ENCODE data around the gene GATA2. TPM values are rescaled to one million over a fixed set of nuclear protein-coding genes. Genes with fewer than 3 reads are reported as not detected.

Gene GATA2
- total RNA-seq (2014; rRNA removed; shearing (Covaris generic)) (0.12 and 0.83 TPM in 2 replicates), polyA plus RNA-seq (2016; fragmentation: Nextera tagmentation; extraction: Ambion mirVana) (0.37 and 0.52 TPM in 2 replicates)
- long read RNA-seq: 0 reads

- peak within 1 kb of the TSS; percentile 72 for H3K4me3 ChIP-seq
- Mint-ChIP-seq H3K4me3 (peak within 1 kb of the TSS; percentile 57), H3K27ac (no peak within 1 kb of the TSS), H3K27me3 (ENCODE audit: insufficient read depth, low read depth, poor library complexity) (peaks cover 95% of the 10 kb centered on the region), H3K36me3 (ENCODE audit: low read depth) (peaks cover 4% of the 10 kb centered on the region; the same call in 1 of the 3 replicates), H3K9me3 (no peaks in the 10 kb centered on the region), H3K4me1 (peaks cover 32% of the 10 kb centered on the region)
- no peak within 1 kb of the TSS for H3K27ac ChIP-seq (ENCODE audit: low read depth)
- H3K79me2 ChIP-seq (replicated peaks; ENCODE audit: insufficient read depth): no peaks in the 10 kb centered on the region
- H3K4me2 ChIP-seq: peak within 1 kb of the TSS; percentile 90
- DNase-seq (ENCODE audit: low spot score) (peak; percentile 68), ATAC-seq (peak; percentile 6)
- 0 out of 2 replicates have a peak, but pooled peaks cover 13% of the 10 kb centered on the region for H3F3A ChIP-seq (replicated peaks; ENCODE audit: low read depth)
- peaks cover 98% of the 10 kb centered on the region for H3K27me3 ChIP-seq (ENCODE audit: insufficient read depth)
- no peaks in the 10 kb centered on the region for H3K9me2 ChIP-seq (ENCODE audit: insufficient read depth)
- H4K20me1 ChIP-seq (replicated peaks; ENCODE audit: insufficient read depth): peaks cover 9% of the 10 kb centered on the region; the same call in 1 of the 2 replicates
- no peaks in the 10 kb centered on the region for H3K36me3 ChIP-seq (ENCODE audit: insufficient read depth)
- H2AFZ ChIP-seq: peak within 1 kb of the TSS; percentile 78
- TF ChIP-seq JUNB (IDR thresholded peaks at IDR 0.05; ENCODE audit: unreplicated experiment) (no peak), ETS1 (IDR thresholded peaks at IDR 0.05) (no peak), CTCF (conservative IDR thresholded peaks at IDR 0.05; ENCODE audit: low read depth in 2 of 2) (no peak; a peak in 2 of 4 replicates), ZNF462 (CRISPR knock-in tag; IDR thresholded peaks at IDR 0.05) (no peak), ZNF331 (CRISPR knock-in tag; IDR thresholded peaks at IDR 0.05; ENCODE audit: low read depth) (no peak), EZH2 (IDR thresholded peaks at IDR 0.05; ENCODE audit: low read depth, unreplicated experiment) (peak; percentile 90), ZNF114 (CRISPR knock-in tag; IDR thresholded peaks at IDR 0.05) (no peak), CREB1 (CRISPR knock-in tag; IDR thresholded peaks at IDR 0.05; ENCODE audit: low read depth) (no peak), STAT1 (IDR thresholded peaks at IDR 0.05; ENCODE audit: unreplicated experiment) (no peak), POLR2AphosphoS5 (IDR thresholded peaks at IDR 0.05; ENCODE audit: low read depth) (no peak), NANOG (IDR thresholded peaks at IDR 0.05; ENCODE audit: borderline replicate concordance) (no peak), REST (IDR thresholded peaks at IDR 0.05; ENCODE audit: unreplicated experiment) (no peak), EZH2phosphoT487 (IDR thresholded peaks at IDR 0.05; ENCODE audit: unreplicated experiment) (peak; percentile 33)
- H3K4me1 ChIP-seq (ENCODE audit: insufficient read depth): peaks cover 42% of the 10 kb centered on the region
Measured at GRCh38 chr3:128492671-128493569, at the start of gene GATA2. GATA2 (minus strand) TSS chr3:128493201; CDS start chr3:128487031, 6,170 bp downstream.

Data from GM23338 (cell line).